GM19193 (cell line): ENCODE measurements around the gene LGMN.

Source experiments
- POLR2A ChIP-seq: IDR thresholded peaks from 4 replicates; pipeline ENCODE4 v1.6.1; 2011; ENCODE audit not compliant: insufficient read depth, insufficient read length; ENCODE audit errors: extremely low read depth

Gene LGMN

DNA sequence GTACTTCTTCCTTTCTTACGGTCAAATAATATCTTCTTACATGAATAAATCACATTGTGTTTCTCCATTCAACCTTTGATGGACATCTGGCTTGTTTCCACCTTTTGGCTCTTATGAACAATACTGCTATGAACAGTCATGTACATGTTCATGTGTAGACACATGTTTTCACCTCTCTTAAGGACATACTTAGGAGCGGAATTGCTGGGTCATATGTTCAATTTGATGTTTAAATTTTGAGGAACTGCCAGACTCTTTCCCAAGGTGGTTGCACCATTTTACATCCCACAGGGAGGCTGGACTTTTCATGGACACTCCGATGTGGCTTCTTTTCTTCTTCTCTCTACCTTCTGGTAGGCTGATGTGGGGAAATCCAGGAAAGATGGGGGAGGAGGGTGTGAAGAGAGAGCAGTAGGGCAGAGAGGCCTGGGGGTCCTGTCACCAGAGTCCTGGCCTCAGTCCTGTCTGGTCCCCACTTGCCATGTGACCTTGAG lies 16.8 kb downstream of the LGMN start:
- TF ChIP-seq POLR2A = no peak

DNA sequence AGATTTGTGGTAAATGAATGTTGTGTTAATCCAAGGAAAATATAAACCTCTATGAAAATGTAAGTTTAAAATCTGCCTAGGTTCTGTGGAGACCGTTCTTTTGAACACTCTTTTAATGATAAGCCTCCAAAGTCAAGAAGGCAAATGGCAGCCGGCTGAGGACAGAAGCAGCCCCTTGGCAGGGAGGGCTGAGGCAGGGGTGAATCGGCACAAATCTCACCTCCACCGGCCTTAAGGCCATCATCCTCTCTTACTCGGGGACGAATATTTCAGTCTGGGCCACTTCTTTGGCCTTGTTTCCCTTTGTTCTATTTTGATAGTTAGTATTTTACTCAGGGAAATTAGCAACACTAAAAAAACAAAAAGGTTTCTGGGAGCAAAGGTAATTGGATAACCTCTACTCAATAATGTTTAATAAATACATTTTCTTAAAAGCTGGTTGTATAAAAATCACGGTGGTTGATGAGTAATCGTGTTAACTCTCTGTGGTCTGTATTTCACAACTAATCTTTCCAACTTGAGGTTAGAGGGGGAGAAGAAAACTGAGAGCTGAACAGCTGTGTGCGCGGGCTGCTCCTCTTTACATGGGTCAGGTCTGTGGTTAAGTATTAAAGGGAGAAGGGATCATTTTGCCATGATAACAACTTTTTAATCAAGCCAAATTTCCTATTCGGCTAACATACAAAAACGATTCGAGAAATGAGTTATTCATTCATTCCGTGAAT lies 18.6 kb downstream of the LGMN start:
- no peak for TF ChIP-seq POLR2A

DNA sequence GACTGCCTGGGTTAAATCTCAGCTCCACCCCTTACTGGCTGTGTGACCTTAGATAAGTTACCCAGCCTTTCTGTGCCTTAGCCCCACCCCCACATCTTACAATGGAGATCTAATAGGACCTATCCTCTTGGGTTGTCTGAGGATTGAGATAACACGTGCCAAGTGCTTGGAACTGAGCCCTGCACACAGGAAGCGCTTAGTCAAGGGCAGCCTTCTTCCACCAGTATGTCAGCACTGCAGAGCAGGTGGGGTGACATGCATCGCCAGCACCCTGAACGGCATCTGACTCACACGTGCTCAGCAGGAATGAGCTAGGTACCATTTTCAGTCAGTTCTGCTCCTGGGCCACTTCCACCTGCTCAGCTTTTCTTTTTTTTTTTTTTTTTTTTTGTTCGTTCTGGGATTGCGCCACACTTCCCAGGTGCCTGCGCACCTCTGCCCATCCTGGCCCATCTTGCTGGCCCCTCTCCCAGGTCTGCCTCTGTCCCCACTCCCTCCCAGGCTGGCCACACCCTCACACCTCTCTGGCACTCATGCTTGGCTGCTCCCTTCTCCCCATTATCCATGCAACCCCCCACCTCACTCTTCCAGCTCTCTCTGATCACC lies 19.6 kb downstream of the LGMN start:
- TF ChIP-seq POLR2A = no peak

DNA sequence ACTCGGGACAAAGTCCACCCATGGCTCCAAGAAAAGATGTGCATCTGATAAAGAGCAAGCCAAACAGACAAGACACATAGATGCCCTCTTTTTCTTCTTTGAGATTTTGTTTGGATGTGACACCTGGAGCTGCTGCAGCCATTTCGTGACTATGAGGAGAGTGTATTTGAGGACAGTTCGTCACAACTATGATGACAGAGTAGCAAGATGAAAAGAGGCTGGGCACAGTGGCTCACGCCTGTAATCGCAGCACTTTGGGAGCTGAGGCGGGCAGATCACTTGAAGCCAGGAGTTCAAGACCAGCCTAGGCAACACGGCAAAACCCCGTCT lies 21.5 kb downstream of the LGMN start:
- no peak for TF ChIP-seq POLR2A

DNA sequence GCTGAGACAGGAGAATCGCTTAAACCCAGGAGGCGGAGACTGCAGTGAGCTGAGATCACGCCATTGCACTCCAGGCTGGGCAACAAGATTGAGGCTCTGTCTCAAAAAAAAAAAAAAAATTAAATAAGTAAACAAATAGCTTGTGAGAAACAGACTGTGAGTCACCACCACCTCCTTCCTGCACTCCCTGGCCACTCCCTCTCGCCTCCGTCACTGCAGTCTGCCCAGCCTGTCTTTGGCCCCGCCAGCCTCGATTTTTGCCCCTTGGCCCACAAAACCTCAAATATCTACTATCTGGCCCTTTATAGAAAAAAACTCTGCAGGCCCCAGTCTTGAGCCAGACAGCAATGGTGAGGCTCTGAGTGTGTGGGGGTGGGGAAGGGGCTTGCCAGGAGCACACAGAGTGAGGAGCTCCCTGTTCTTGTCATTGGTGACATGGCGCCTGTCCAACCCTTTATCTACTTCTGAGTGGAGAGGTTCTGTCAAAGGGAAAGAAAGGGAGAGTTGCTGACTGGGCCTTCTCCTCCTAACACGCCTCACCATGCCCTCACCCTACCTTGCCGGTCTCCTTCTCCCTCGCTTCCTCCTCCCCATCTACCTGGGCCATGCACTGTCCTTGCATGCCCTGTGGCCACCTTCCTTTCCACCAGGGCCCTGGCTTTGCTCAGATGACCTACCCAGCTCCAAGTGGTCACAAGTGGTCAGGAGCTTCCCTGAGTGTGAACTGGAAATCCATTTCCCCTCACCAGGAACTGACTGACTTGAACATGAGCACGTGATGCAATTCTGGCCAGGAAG lies 22.1 kb downstream of the LGMN start:
- no peak for TF ChIP-seq POLR2A

DNA sequence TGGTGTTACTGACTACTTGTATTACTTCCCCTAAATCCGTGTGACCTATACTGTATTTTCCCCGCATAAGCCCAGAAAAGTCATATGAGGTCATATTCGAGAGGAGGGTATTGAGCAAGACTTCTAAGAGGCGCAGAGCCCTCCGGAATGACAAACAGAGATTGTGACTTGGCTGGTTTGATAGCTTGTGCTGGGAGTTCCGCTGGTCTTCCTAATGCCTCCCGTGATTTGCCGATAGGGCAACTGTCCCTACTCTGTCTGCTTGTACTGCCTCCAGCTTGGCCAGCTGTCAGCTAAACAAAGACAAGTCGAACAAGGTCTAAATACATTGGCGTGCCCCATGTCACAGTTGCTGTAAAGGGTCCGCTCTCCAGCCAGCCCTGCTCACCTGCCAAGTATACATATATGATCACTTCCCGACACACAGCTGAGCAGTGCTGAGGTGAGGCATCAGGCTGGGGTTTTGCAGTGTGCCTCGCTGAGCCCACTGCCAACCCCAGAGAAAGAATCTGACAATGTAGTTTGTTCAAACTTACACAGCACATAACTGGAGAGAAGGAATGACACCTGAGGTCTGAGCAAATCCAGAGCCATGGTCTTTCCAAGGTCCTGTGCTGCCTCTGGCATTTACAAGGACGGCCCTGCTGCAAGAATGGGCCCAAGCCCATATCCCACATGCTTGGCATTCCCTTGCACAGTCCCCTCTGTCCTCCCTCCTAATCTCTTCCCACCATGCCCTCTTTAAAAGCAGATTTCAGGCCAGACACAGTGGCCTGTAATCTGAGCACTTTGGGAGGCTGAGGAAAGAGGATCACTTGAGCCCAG lies 23.7 kb downstream of the LGMN start:
- TF ChIP-seq POLR2A = no peak

DNA sequence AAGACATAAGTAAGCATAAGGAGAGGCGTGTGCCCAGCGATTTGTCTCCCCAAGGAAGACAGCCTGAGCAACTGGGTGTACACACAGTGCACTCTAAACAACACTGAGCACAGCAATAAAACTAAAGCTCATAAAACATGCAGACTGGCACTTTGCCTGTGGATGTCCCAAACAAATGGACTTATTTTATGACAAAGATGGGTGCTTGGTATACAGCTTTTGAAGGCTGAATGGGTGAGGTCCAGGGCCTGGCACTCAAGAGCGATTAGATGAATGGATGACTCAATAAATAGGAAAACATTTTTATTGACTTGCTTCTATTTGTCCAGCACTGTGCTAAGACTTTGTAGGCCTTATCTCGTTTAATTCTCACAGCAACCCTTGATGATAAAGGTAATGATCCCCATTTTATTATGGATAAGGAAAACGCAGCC lies 28.5 kb downstream of the LGMN start:
- no peak for TF ChIP-seq POLR2A

DNA sequence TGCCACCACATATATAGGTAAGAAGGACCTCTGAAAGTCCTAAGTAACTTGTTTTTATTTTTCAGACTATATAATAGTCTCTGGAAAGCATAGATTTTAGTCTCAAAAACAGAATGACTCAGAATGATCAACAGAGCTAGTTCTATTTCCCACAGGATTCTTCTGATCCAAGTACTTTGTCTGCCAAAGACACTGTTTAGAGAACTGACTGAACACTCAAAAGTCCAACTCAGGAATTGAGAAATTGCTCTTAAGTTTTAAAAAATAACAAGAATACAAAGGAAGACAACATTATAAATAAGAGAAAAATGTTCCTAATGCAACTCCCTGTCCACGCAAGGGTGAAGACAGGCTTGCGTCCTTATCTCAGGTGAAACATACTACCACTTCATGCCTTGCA lies 29.0 kb downstream of the LGMN start:
- TF ChIP-seq POLR2A = no peak

DNA sequence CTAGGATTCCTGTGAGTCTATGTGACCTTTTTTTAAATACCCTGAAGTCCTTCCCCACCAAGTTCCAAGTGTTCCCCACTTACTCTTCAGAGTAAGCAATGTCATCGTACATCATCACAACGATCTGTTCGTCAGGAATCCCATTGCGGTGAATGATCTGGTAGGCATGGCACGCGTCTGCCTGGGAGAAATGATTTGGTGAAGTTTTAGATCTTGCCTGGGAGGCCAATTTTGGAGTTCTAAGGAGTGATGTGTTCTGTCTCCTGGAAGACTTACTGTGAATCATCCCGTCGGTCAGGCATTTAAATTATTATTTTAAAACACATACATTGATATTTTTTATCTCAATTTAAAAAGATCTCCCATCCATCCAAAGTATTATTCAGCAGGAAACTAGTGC lies 29.8 kb downstream of the LGMN start:
- TF ChIP-seq POLR2A = no peak

DNA sequence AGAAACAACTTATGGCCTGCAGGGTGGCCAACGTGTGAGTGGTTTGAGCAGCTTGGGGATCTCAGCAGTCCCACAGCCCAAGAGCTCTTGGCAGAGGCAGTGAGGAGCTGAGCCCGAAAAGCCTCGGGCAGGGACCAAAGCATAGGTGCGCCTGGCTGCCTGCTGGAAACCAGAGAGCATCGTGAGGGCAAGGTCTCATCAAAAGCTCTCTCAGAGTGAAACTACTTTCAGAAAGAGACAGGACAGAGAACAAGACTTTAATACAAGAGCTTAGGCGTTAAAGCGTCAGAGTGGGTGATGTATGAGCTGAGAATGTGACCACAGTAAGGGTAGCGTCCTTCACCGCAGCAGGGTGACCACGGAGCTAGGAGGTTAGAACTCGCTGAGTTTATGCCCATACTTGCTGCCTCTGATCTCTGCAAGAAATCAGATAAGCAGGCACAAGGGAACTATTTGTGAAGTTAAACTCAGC lies 30.8 kb downstream of the LGMN start:
- TF ChIP-seq POLR2A = no peak

DNA sequence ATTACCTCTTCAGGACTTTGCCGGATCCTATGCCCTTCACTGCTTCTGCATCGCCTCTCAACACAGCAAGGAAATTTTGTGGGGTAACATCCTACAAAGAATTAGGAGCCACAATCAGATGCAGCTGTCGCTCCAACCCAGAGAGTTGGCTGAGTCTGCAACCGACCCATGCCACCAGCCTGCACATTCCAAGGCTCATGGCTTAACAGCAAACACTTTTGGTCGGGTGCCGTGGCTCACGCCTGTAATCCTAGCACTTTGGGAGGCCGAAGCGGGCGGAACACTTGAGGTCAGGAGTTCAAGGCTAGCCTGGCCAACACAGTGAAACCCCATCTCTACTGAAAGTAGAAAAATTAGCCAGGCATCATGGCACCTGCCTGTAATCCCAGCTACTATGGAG lies 32.3 kb downstream of the LGMN start:
- no peak for TF ChIP-seq POLR2A

DNA sequence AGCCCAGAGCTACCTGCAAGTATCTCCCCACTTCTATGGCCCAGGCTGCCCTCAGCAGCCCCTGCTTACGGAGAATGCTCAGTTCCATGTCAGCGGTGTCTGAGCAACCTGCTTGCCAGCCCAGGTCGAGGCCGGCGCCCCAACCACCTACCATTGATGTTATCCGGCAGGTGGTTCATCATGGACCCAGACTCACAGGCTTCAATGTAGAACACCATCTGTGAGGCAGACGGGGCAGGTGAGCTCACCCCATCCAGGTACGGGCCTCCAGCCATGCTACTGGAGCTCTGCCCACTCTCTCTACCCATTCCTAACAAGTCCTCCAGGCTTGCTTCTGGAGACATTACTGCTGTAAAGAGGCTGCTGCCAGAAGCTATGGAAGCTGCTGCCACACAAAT lies 35.8 kb downstream of the LGMN start:
- TF ChIP-seq POLR2A = no peak

DNA sequence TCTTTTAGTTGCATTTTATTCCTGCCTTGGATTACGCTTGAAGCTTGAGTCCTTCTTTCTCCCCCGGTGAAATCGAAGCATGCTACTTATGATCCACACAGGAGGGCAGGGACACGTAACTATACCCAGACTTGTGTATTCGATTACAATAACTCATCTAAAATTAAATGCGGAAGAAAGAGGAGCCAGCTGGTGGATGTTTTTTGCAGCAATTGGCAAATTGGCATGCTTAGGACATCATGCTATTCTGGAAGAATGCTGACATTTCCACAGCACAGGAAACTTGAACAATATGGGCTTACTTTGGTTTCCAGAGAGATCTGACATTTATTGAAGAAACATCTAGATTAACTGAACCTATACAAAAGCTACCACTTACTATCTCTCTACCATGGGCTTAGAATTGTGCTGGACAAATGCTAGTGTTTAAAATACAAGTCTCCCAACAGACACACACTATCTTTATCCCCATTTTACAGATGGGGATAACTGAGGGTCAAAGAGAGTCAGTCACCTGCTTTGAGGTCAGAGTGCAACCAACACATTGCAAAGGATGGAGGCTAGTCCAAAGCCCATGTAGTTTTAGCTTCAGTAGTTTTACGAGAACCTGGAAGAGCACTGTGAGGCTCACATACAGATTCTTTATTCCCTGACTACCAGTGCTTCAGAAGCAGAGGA lies 36.3 kb downstream of the LGMN start:
- TF ChIP-seq POLR2A = no peak

DNA sequence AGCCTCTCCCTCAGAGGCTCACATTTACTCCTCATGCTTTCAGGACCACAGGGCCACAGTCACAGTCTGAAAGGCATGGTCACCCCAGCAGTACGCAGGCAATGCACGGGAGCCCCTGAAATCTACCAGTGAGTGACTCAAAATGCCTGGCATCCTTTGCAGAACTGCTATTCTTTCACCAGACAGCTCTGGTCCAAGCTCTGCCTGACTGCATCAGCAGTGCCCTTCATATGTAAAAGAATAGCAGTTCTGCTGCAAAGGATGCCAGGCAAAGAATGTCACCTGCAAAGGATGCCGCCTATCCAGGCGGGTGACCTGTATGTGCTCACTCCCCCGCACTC lies 38.5 kb downstream of the LGMN start:
- TF ChIP-seq POLR2A = no peak

DNA sequence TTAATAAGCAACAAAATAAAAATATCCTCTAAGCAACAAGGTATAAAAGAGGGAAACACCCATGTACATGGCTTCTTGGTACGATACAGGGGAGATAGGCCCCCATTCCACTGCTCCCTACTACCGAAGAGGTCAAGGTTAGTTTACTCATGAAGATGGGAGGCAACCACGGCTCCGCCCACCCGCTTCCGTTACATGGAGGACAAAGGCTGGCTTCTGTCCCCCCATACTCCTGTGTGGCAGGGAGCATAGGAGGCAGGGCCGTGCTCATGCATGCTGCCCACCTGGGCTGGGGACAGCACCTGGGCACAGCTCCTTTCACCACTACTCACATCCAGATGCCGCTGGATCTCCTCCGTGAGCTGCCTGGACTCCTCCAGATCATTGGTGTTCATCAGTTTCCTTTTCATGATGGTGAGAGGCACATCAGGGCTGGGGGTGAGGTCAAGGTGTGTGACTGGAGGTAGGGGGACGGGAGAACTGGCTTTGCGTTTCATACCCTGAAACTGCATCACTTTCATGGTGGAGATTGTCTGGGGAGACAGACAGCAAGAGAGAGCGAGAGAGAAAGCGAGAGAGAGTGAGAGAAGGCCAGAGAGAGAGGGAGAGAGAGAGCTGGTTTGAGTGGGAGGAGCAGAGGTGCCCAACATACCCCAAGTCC lies 39.0 kb downstream of the LGMN start:
- no peak for TF ChIP-seq POLR2A

DNA sequence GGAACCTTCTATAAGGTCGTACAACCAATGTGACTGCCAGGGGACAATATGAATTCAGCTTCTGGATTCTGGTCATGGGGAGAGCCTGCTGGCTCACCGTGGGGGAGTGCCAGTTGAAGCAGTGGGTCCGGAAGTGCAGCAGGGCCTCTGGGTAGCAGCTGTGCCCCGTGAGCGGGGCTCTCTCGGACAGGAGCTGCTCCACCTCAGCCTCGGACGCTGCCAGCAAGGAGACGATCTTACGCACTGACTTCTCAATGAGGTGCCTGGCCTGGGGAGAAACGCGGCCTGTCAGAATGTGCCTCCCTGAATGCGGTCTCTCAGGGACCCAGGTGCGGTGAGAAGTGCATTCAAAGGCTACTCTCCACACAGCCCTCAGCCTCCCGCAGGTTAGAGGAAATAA lies 42.0 kb downstream of the LGMN start:
- TF ChIP-seq POLR2A = no peak
